ENCODE results near the gene TMEM223. TPM values are rescaled to one million over a fixed set of nuclear protein-coding genes. Genes with fewer than 3 reads are reported as not detected.
A peak's percentile ranks its signal among the peaks of the same experiment; 100 is the strongest.
"Not testable (repeated sequence)": the region's sequence is repeated elsewhere in the genome, so short reads cannot be mapped to it uniquely, and the experiment has no call there.

Gene TMEM223
- total RNA-seq, 1 donor from 2014 or later = 17.7 TPM

GRCh38 chr11:62770778-62771143 is 21.0 kb downstream of the TMEM223 start:
- DNase-seq (ENCODE audit: low spot score) = no peak
- intact Hi-C loops (cut with DNase I) = loop anchor here (2.0 kb wide), 1 partner anchor 44 kb away; the partner anchor contains the start of gene HNRNPUL2

DNA sequence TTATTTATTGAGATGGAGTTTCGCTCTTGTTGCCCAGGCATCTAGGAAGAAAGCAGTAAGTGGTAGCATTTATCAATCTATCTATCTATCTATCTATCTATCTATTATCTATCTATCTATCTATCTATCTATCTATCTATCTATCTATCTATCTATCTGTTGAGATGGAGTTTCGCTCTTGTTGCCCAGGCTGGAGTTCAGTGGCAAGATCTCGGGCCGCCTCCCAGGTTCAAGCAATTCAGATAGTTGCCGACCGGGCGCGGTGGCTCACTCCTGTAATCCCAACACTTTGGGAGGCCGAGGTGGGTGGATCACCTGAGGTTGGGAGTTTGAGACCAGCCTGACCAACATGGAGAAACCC is 31.0 kb downstream of the TMEM223 start:
- intact Hi-C loops (cut with DNase I); DNase-seq (ENCODE audit: low spot score): not testable (repeated sequence)

DNA sequence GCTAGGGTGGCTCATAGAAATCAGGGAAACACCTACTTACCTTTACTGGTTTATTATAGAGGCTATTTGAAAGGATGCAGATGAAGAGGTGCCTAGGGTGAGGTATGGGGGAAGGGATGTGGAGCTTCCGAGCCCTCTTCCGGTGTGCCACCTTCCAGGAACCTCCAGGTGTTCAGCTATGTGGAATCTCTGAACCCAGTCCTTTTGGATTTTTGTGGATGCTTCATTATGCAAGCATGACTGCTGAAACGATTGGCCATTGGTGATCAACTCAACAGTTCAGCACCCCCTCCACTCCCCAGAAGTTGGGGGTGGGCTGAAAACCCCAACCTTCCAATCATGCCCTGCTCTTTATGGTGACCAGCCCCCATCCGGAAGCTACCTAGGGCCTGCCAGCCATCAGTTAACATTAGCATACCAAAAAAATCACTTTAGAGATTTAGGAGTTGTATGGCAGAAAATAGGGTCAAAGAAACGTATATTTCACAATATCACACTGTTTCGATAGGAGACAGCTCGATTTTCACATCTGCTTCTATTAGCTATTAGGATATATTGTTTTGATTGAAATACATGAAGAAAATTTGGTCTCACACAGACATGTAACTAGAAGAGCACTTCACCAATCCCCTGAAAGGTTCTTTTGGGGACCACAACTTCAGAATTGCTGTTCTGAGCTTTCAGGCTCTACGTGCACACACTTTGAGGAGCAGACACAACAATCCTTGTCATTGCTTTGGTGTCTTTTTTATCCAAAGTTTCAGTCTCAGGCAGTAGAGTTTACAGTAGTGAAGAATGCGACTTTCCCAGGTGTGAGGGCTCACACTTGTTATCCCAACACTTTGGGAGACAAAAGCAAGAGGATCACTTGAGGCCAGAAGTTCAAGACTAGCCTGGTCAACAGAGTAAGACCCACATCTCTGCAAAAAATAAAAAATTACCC is 33.7 kb downstream of the TMEM223 start:
- intact Hi-C loops (cut with DNase I) = no loop called here
- DNase-seq (ENCODE audit: low spot score) = no peak

GRCh38 chr11:62755086-62755615 is 36.7 kb downstream of the TMEM223 start:
- DNase-seq (ENCODE audit: low spot score) = no peak
- intact Hi-C loops (cut with DNase I) = no loop called here

DNA sequence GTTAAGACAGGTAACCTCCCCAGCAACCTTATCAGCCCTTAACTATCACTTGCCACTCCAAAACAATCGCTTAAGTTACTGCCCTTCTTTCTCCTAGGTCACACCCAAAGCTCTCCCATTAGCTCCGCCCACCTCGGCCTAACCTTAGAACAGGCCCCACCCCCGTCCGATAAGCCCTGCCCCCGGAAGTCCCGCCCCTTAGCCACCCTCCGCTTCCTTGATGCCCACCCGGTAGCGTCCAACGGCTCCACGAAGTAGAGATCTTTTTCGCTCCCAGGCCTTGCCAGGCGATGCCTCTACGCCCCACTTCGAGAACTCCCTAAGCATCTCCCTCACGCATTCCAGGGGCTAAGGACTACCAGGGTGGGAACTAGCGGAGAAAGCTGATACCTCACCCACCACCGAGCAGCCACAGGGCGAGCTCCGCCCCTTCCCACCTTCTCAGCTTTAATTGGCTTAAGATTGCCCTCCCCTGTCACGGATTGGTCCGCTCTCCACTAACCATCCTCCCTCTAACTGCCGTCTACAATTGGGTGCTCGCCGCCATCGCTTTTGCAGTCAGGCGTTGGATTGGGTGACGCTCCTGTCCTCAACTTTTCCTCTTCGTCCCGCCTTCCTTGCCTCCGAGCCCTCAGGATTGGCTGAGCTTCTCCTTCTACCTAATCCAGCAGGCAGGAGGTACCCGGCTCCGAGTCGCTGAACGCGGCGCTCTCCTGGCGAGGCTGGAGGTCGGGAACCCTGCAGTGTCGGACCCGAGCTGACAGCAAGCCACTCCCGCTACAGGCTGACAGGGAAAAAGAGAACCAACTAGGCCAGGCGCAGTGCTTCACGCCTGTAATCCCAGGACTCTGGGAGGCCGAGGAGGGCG is 37.8 kb downstream of the TMEM223 start, which contains the start of gene ZBTB3:
Gene ZBTB3, minus strand, starts transcription at position 425 of the 868 bp plus-strand sequence. CDS start 496 bp downstream, outside the sequence.
- intact Hi-C loops (cut with DNase I) = loop anchor here (1.0 kb wide), 1 partner anchor 26 kb away; the partner anchor contains the start of gene TTC9C
- DNase-seq (ENCODE audit: low spot score) = peak; percentile 99

DNA sequence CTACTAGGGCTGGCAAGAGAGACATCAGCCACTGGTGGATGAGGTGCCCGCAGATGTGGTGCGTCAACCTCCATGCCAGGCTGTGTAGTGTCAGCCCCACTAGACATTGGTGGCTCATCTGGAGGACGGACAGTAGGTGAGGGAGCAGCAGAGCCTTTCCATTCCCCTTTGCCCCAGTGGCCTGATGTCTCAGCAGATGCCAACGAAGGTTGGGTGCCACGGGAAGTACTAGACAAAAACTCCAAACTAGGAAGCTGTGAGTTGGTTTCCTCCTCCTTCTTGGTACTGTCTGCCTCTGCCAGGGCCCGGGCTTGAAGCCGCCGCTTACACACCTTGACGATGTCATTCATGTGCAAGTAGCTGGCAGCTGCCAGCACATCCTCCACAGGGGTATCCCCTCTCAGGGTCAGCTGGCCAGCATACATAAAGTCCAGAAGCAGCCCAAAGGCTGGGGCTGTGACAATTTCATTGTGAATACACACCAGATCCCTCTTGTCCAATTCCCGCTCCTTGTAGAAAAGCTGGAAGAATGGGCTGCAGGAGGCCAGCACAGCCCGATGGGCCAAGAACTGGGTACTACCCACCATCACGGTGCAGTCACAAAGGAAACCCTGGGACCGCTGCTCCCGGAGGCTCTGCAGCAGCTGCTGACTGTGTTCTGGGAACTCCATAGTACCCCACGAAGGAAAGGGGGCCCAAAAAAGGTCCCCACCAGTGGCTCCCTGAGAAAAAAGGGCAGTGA is 38.6 kb downstream of the TMEM223 start:
- DNase-seq (ENCODE audit: low spot score) = no peak
- intact Hi-C loops (cut with DNase I) = loop anchor here (1.0 kb wide), 1 partner anchor 25 kb away; the partner anchor contains the start of gene TTC9C

DNA sequence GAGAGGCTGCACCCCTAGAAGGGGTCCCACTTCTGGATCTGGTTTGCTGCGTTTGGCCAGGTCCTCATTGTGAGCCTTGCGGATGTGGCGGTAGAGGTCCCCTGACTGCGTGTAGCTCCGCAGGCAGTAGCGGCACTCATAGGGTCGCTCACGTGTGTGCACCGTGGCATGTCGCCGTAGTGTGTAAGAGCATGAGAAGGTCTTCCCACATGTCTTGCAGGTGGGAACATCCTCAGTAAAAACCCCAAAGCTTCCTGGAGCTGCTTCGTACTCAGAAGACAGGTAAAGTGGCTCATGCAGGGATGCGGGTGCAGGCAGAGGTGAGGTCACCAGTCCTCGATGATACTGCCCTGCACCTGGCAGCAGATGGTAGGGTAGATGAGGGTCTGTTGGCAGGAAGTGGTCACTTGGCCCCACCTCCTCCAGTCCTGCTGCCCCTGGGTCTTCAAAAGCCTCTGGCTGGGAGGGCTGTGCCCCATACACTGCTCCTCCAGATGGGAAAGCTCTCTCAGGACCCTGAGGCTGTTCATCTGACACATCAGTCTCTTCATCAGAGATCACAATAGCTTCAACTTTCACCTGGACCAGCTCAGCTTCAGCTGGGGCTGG is 39.5 kb downstream of the TMEM223 start:
- DNase-seq (ENCODE audit: low spot score) = no peak
- intact Hi-C loops (cut with DNase I) = no loop called here

- DNase-seq (ENCODE audit: low spot score); intact Hi-C loops (cut with DNase I): not testable (repeated sequence)
These were observed 41.9 kb downstream of the TMEM223 start for GRCh38 chr11:62749931-62750330.

GRCh38 chr11:62747475-62748160 is 44.2 kb downstream of the TMEM223 start:
- intact Hi-C loops (cut with DNase I) = no loop called here
- no peak for DNase-seq (ENCODE audit: low spot score)

Small RNAs within 50 kb of the gene (microRNA-seq; reads per million reads assigned to microRNA genes)
- gene MIR6514 (not detected), gene MIR6748 (not detected)

Other genes starting within 250 kb of the TMEM223 start
- 485 TPM for gene AHNAK, start 245.2 kb downstream of the TMEM223 start, total RNA-seq
- 735 TPM for gene EEF1G, start 218.1 kb downstream of the TMEM223 start, total RNA-seq
- gene TUT1, start 200.5 kb downstream of the TMEM223 start, total RNA-seq = 11.7 TPM
- 36.8 TPM for gene MTA2, start 190.1 kb downstream of the TMEM223 start, total RNA-seq
- 29.6 TPM for gene EML3, start 179.2 kb downstream of the TMEM223 start, total RNA-seq
- 6.0 TPM for gene ROM1, start 178.7 kb downstream of the TMEM223 start, total RNA-seq
- gene B3GAT3, start 170.0 kb downstream of the TMEM223 start, total RNA-seq = 16.0 TPM
- gene GANAB, start 145.4 kb downstream of the TMEM223 start, total RNA-seq = 99.8 TPM
- 10.0 TPM for gene INTS5, start 138.7 kb downstream of the TMEM223 start, total RNA-seq
- 25.4 TPM for gene C11orf98, start 126.8 kb downstream of the TMEM223 start, total RNA-seq
- gene CSKMT, start 126.7 kb downstream of the TMEM223 start, total RNA-seq = 7.5 TPM
- gene UQCC3, start 120.3 kb downstream of the TMEM223 start, total RNA-seq = 6.9 TPM
- 2.4 TPM for gene LBHD1, start 119.7 kb downstream of the TMEM223 start, total RNA-seq
- gene UBXN1, start 112.9 kb downstream of the TMEM223 start, total RNA-seq = 62.9 TPM
- 2.9 TPM for gene LRRN4CL, start 102.5 kb downstream of the TMEM223 start, total RNA-seq
- 13.3 TPM for gene BSCL2, start 84.6 kb downstream of the TMEM223 start, total RNA-seq
- 0.27 TPM for gene GNG3, start 84.3 kb downstream of the TMEM223 start, total RNA-seq
- 34.8 TPM for gene HNRNPUL2, start 64.5 kb downstream of the TMEM223 start, total RNA-seq
- gene TTC9C, start 63.5 kb downstream of the TMEM223 start, total RNA-seq = 13.6 TPM
- gene ZBTB3, start 37.8 kb downstream of the TMEM223 start, total RNA-seq = 10.9 TPM
- 45.3 TPM for gene POLR2G, start 30.4 kb downstream of the TMEM223 start, total RNA-seq
- gene TAF6L, start 20.6 kb downstream of the TMEM223 start, total RNA-seq = 9.7 TPM
- 12.0 TPM for gene TMEM179B, start 4.6 kb downstream of the TMEM223 start, total RNA-seq
- gene NXF1, start 13.4 kb upstream of the TMEM223 start, total RNA-seq = 36.7 TPM
- 19.7 TPM for gene STX5, start 40.0 kb upstream of the TMEM223 start, total RNA-seq
- not detected for gene TEX54, start 40.8 kb upstream of the TMEM223 start, total RNA-seq
- gene WDR74, start 47.6 kb upstream of the TMEM223 start, total RNA-seq = 22.8 TPM
- 38.6 TPM for gene SLC3A2, start 88.9 kb upstream of the TMEM223 start, total RNA-seq
- not detected for gene CHRM1, start 129.4 kb upstream of the TMEM223 start, total RNA-seq
- gene SLC22A6, start 193.0 kb upstream of the TMEM223 start, total RNA-seq = not detected
- not detected for gene SLC22A8, start 223.8 kb upstream of the TMEM223 start, total RNA-seq